WTC11 (cell line): Measurements from ENCODE around the gene SERPINE1. TPM values are rescaled to one million over a fixed set of nuclear protein-coding genes. Genes with fewer than 3 reads are reported as not detected.

Experiments used
- ATAC-seq: fragments of 200-7000 bp; cut with Tn5 transposase; 2 replicates; pipeline ENCODE4 v1.10.0; 2021; ENCODE audit warnings: mild to moderate bottlenecking, moderate library complexity
- CTCF ChIA-PET: fragments of 300-600 bp; sonication (Branson Sonifier 250); formaldehyde crosslinking; loops from one replicate; lab custom pipeline; 2021; ENCODE audit warnings: antibody characterized with exemption; lab: Charles Lee
- POLR2A ChIA-PET: fragments of 350-600 bp; sonication (Branson Sonifier 250); formaldehyde crosslinking; loops from one replicate; lab custom pipeline; 2021; ENCODE audit warnings: antibody characterized with exemption; lab: Charles Lee
- DNase-seq: peaks from one replicate; pipeline ENCODE4 v3.0.0; 2021; ENCODE audit warnings: low spot score
- H3K27ac Mint-ChIP-seq: 2 replicates; pipeline ENCODE4 v1.8.0; 2021; ENCODE audit warnings: mixed read lengths
- H3K27me3 Mint-ChIP-seq: 2 replicates; pipeline ENCODE4 v1.8.0; 2021; ENCODE audit warnings: low read depth, mild to moderate bottlenecking, moderate library complexity, mixed read lengths
- H3K36me3 Mint-ChIP-seq: 2 replicates; pipeline ENCODE4 v1.8.0; 2021; ENCODE audit warnings: mixed read lengths
- H3K4me1 Mint-ChIP-seq: 2 replicates; pipeline ENCODE4 v1.8.0; 2022; ENCODE audit warnings: mixed read lengths
- H3K4me3 Mint-ChIP-seq: 2 replicates; pipeline ENCODE4 v1.8.0; 2021; ENCODE audit warnings: mild to moderate bottlenecking, moderate library complexity, mixed read lengths
- H3K9me3 Mint-ChIP-seq: 2 replicates; pipeline ENCODE4 v1.8.0; 2021; ENCODE audit warnings: mixed read lengths
- ARID4B ChIP-seq: sonication (generic); formaldehyde crosslinking; IDR thresholded peaks from 2 replicates; pipeline ENCODE4 v1.8.0; 2023; ENCODE audit warnings: missing genetic modification reagents, mild to moderate bottlenecking, borderline replicate concordance
- CDX4 ChIP-seq: fragments of 250-450 bp; sonication (Bioruptor Pico); IDR thresholded peaks from 2 replicates; pipeline ENCODE4 v1.9.0; 2021; ENCODE audit warnings: moderate library complexity, mild to moderate bottlenecking, inconsistent platforms, borderline replicate concordance
- CREB1 ChIP-seq: sonication (generic); formaldehyde crosslinking; IDR thresholded peaks from 2 replicates; pipeline ENCODE4 v1.8.0; 2023; ENCODE audit warnings: mild to moderate bottlenecking, missing genetic modification reagents
- CREM ChIP-seq: sonication (generic); formaldehyde crosslinking; IDR thresholded peaks from 2 replicates; pipeline ENCODE4 v1.8.1; 2022; ENCODE audit warnings: mild to moderate bottlenecking, missing genetic modification reagents, moderate library complexity
- E2F4 ChIP-seq: sonication (generic); formaldehyde crosslinking; IDR thresholded peaks from 2 replicates; pipeline ENCODE4 v1.8.1; 2022; ENCODE audit warnings: low read depth, mild to moderate bottlenecking, moderate library complexity, missing genetic modification reagents, borderline replicate concordance
- ELF4 ChIP-seq: sonication (generic); formaldehyde crosslinking; IDR thresholded peaks from 2 replicates; pipeline ENCODE4 v1.8.1; 2022; ENCODE audit warnings: low read depth, mild to moderate bottlenecking, moderate library complexity, missing genetic modification reagents
- EMX1 ChIP-seq: fragments of 250-450 bp; sonication (Bioruptor Pico); IDR thresholded peaks from 2 replicates; pipeline ENCODE4 v1.8.0; 2021; ENCODE audit warnings: mild to moderate bottlenecking
- ERG ChIP-seq: fragments of 250-450 bp; sonication (Bioruptor Pico); IDR thresholded peaks from 2 replicates; pipeline ENCODE4 v1.8.0; 2021; ENCODE audit warnings: mild to moderate bottlenecking
- ESRRA ChIP-seq: sonication (generic); formaldehyde crosslinking; IDR thresholded peaks from 2 replicates; pipeline ENCODE4 v1.8.1; 2022; ENCODE audit warnings: mild to moderate bottlenecking, missing genetic modification reagents, borderline replicate concordance
- IRF1 ChIP-seq: sonication (generic); formaldehyde crosslinking; IDR thresholded peaks from 2 replicates; pipeline ENCODE4 v1.8.0; 2023; ENCODE audit warnings: missing genetic modification reagents
- MYBL2 ChIP-seq: sonication (generic); formaldehyde crosslinking; IDR thresholded peaks from 2 replicates; pipeline ENCODE4 v1.8.1; 2023; ENCODE audit warnings: mild to moderate bottlenecking, moderate library complexity, missing genetic modification reagents
- PRDM15 ChIP-seq: sonication (generic); formaldehyde crosslinking; IDR thresholded peaks from 2 replicates; pipeline ENCODE4 v1.8.0; 2022; ENCODE audit warnings: missing genetic modification reagents
- SMAD3 ChIP-seq: sonication (generic); formaldehyde crosslinking; IDR thresholded peaks from 2 replicates; pipeline ENCODE4 v1.8.0; 2022; ENCODE audit warnings: missing genetic modification reagents, mild to moderate bottlenecking, borderline replicate concordance
- SMAD4 ChIP-seq: sonication (generic); formaldehyde crosslinking; IDR thresholded peaks from 2 replicates; pipeline ENCODE4 v1.8.0; 2022; ENCODE audit warnings: mild to moderate bottlenecking, missing genetic modification reagents
- SP1 ChIP-seq: sonication (generic); formaldehyde crosslinking; conservative IDR thresholded peaks from 2 replicates; pipeline ENCODE4 v1.8.1; 2022; ENCODE audit warnings: missing genetic modification reagents
- TEAD4 ChIP-seq: sonication (generic); formaldehyde crosslinking; IDR thresholded peaks from 2 replicates; pipeline ENCODE4 v1.8.0; 2022; ENCODE audit warnings: mild to moderate bottlenecking, missing genetic modification reagents
- USF1 ChIP-seq: sonication (generic); formaldehyde crosslinking; IDR thresholded peaks from 2 replicates; pipeline ENCODE4 v1.8.0; 2022; ENCODE audit warnings: mild to moderate bottlenecking, missing genetic modification reagents
- USF2 ChIP-seq: sonication (generic); formaldehyde crosslinking; IDR thresholded peaks from 2 replicates; pipeline ENCODE4 v1.8.1; 2023; ENCODE audit warnings: mild to moderate bottlenecking, missing genetic modification reagents, moderate library complexity
- ZBTB21 ChIP-seq: sonication (generic); formaldehyde crosslinking; IDR thresholded peaks from 2 replicates; pipeline ENCODE4 v1.8.1; 2023; ENCODE audit warnings: mild to moderate bottlenecking, missing genetic modification reagents, borderline replicate concordance
- ZNF219 ChIP-seq: sonication (generic); formaldehyde crosslinking; IDR thresholded peaks from 2 replicates; pipeline ENCODE4 v1.8.0; 2023; ENCODE audit warnings: missing genetic modification reagents, mild to moderate bottlenecking, borderline replicate concordance
- total RNA-seq: library from RNA; stranded (reverse); gene quantifications from 3 replicates; pipeline ENCODE4 v1.2.3, GENCODE V29; 2021

SERPINE1 gene
- total RNA-seq, 1 experiment from 2014 or later: 2.6 TPM

GRCh38 chr7:101096957-101097347, 30.0 kb upstream of the SERPINE1 start:
- H3K36me3 Mint-ChIP-seq: peaks cover 6% of the 10 kb centered on the region
- H3K4me3 Mint-ChIP-seq: no peak overlapping the region
- CTCF ChIA-PET: interaction anchor here (0.6 to 3.3 kb wide), 4 partner anchors 20 to 66 kb away, joined by 3 to 18 read pairs (median 4); no protein-coding TSS in a partner anchor
- POLR2A ChIA-PET: no interaction called here
- H3K9me3 Mint-ChIP-seq: no peaks in the 10 kb centered on the region
- no peak for DNase-seq
- no peak overlapping the region for H3K27ac Mint-ChIP-seq
- TF ChIP-seq PRDM15 (CRISPR knock-in tag) (no peak), ZBTB21 (CRISPR knock-in tag) (no peak), ESRRA (no peak), CREM (no peak), E2F4 (CRISPR knock-in tag) (no peak), MYBL2 (no peak), ZNF219 (CRISPR knock-in tag) (no peak), ERG (CRISPR knock-in tag) (no peak), ARID4B (CRISPR knock-in tag) (no peak), SMAD4 (no peak), TEAD4 (CRISPR knock-in tag) (no peak), USF1 (CRISPR knock-in tag) (no peak), CDX4 (no peak), USF2 (CRISPR knock-in tag) (no peak), ELF4 (no peak), SMAD3 (CRISPR knock-in tag) (no peak), EMX1 (CRISPR knock-in tag) (no peak), CREB1 (CRISPR knock-in tag) (no peak), SP1 (no peak), IRF1 (no peak)
- TF ChIP-seq, all 79 proteins: peak for 0
- no peak for ATAC-seq
- Mint-ChIP-seq H3K27me3 (peaks cover 3% of the 10 kb centered on the region), H3K4me1 (peaks cover 37% of the 10 kb centered on the region)
